GM18520 (cell line): ENCODE measurements around the gene SPEM1.

Experiments used
- ATAC-seq: cut with Tn5 transposase; IDR thresholded peaks from one replicate; pipeline ENCODE4 v1.9.1; 2021; ENCODE audit not compliant: unreplicated experiment

Gene SPEM1

DNA sequence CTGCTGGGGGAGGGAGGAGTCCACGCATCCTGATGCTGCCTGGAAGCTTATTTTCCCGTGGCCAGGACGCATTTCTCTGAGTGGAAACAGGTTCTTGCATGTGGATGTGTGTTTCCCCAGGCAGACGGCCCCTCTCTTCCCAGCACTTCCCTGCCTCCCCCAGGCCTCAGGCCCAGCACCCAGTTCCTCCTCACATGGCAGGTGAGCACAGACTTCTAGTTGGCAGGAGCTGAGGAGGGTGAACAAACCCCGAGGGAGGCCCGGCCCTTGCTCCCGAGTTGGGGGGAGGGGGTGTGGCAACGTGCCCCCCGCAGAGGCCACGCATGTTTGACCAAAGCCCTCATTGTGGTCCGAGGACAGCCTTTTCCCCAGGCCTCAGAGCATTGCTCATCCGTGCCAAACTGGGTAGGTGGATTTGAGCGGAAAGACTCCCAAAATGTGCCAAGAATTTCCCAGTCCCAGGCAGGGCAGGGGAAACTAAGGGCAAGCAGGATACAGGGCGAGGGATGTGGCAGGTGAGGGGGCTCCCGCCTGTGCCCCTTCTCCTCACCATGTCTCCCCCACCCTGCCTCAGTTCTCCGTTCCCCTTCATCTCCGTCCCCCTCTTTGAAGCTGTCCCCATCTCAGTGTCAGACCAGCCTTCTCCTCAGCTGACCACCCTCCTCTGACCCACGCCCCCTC lies 1.5 kb upstream of the SPEM1 start:
- no peak for ATAC-seq

DNA sequence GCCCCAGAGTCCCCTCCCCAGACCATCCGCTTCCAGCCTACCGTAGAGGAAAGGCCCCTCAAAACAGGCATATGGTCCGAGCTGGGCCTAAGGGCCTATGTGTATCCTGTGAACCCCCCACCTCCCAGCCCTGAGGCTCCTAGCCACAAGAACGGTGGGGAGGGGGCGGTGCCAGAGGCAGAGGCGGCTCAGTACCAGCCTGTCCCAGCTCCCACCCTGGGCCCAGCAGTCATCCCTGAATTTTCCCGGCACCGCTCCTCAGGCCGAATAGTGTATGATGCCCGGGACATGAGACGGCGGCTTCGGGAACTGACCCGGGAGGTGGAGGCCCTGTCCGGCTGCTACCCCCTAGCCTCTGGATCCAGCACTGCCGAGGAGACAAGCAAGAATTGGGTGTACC lies 1.1 kb downstream of the SPEM1 start:
- ATAC-seq, result no peak

DNA sequence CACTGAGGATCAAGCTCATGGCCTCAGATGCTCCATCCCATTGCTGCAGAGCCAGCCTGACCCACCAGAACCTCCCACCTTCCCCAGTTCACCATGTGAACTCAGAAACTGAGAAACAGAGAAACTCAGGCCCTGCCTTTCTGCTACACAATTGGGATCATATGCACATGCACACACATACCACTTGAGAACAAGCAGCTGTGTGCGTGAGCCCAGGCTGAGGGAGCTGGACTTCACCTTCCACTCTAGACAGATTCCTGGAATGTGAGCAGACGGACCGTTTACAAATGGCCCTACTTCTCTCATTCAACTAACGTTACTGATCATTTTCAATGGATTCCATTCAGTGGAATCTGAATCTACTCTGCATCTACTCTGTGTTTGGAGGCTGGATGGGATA lies 3.6 kb downstream of the SPEM1 start:
- no peak for ATAC-seq

DNA sequence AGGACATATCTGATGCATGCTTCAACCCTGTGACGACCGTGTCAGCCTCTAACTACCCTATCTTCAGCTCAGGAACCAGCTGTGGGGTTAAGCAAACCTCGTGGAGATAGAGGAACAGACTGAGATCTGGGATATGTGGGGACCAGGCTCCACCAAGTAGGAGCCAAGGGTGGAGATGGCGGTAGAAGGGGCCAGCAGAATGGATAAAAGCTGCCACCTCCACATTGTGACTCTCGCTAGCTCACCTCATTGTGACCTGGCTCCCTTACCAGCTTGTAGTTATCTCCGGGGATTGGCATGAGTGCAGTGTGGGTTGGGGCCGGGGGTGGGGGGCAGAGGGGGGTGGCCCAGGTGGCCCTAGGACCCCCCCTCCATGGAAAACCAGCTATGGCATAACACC lies 5.2 kb downstream of the SPEM1 start, which contains the start of gene SPEM2:
Gene SPEM2, plus strand, starts transcription at position 301 of the 400 bp plus-strand sequence. Its CDS starts 73 bp downstream, at position 374.
- no peak for ATAC-seq

DNA sequence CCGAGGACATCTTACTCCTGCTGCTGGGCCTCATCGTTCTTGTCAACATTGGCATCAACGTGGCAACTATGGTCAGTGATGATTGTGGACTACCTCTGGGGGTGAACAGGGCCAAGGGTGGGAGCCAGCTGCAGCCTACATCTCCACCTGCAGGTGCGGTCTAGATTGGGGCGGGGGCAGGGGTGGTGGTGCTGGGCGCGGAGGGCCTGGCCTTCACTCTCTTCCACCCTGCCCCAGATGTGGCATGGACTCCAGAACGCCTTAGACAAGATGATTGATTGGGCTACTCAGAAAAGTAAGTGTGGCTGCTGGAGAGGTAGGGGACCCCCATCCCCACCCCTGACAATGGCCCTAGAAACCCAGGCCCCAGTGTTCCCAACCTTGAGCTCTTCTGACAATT lies 5.6 kb downstream of the SPEM1 start:
- ATAC-seq, result no peak

DNA sequence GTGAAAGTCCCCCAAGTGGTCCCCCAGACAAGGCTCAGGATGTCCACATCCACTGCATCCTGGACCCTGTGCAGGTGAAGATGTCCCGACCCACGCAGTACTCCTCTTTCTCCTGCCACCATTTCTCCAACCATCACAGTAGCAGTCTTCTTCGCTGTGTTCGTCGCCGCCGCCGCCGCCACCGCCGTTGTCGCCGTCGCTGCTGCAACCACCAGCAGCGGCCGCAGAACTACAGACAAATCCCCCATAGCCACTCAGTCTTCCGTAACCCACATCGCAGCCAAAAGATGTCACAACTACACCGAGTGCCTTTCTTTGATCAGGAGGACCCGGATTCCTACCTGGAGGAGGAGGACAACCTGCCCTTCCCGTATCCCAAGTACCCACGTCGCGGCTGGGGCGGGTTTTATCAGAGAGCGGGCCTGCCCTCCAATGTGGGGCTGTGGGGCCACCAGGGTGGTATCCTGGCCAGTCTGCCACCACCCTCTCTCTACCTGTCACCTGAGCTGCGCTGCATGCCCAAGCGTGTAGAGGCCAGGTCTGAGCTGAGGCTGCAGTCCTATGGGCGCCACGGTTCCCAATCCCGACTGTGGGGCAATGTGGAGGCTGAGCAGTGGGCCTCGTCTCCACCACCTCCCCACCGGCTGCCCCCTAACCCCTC lies 6.2 kb downstream of the SPEM1 start:
- ATAC-seq, result no peak

DNA sequence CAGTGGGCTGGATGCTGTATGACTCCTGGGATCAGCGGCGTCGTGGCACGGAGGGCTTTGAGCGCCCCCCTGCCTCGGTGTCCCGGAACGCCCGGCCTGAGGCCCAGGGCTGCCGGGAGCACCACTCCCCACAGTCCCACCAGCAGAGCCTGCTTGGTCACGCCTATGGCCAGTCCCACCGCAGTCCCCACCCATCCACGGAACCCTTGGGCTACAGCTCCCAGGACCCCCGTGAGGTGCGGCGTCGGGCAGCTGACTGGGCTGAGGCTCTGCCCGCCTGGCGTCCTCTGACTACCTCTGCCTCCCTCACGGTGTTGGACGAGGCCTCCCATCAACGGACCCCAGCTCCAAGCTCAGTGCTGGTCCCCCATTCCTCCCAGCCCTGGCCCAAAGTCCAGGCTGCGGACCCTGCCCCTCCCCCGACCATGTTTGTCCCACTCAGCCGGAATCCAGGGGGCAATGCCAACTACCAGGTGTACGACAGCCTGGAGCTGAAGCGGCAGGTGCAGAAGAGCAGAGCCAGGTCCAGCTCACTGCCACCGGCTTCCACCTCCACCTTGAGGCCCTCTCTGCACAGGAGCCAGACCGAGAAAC lies 6.9 kb downstream of the SPEM1 start:
- no peak for ATAC-seq

DNA sequence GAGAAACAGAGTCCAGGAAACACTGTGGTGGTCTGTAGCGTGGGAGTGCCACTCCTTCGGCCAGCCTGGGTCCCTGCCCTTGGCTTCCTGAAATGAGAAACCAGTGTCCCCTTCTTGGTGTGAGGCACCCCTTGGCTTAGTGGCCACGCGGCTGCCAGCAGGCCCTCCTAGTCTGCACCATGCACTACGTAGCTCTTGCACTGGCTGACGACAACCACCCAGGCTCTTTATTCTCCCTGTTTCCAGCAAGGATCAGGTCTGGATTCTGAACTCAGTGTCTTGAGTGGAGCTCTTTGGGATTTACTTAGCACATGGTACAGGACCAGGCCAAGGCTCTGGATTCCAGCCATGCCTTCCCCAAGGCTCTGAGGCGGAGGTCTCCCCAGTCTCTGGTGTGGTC lies 7.4 kb downstream of the SPEM1 start:
- no peak for ATAC-seq

DNA sequence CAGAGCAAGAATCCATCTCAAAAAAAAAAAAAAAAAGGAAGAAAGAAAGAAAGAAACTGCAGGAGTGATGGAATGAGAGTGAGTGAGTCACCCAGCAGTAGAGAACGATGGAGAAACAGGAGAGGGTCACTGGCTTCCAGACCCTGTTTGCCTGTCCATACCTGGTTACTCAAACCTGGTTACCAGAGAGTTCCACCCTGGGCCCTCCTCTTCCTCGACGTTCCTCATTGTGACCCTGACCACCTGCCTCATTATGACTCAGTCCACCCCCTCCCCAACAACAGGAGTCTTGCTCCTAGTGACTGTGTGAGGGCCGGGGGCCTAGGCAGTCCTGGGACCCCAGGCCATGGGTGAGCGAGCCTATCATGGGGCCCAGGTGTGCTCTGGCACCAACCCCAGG lies 8.4 kb downstream of the SPEM1 start, which contains the start of gene SPEM3:
Gene SPEM3, plus strand, starts transcription at position 301 of the 400 bp plus-strand sequence. Its CDS starts 46 bp downstream, at position 347.
- ATAC-seq, result no peak

DNA sequence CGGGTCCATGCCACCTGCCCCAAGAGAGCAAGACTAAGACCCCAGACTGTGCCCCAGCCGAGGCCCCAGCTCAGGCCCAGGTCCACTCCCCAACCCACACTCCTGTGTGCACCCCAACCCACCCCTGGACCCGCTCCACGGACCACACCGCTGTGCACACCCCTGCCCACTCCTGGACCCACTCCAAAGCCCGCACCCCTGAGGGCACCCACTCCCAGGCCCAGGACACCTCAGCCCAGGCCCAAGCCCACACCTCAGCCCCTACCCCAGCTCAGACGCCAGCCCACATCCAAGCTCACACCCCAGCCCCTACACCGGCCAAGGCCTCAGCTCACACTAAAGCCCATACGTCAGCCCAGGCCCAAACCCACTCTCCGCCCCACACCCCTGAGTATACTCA lies 9.6 kb downstream of the SPEM1 start:
- no peak for ATAC-seq

DNA sequence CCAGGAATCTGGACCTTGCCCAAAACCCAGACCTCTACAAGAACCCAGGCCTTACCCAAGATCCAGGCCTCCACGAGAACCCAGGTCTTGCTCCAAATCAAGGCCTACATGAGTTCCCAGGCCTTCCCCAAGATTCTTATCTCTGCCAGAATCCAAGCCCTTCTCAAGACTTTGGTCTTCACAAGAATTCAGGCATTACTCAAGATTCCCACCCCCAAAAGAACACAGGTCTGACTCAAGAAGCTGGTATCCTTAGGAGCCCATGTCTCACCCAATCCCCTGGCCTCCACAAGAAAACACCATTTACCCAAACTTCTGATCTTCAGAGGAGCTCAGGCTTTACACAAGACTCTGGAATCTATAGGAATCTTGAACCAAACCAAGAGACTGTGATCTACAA lies 11.1 kb downstream of the SPEM1 start:
- no peak for ATAC-seq

DNA sequence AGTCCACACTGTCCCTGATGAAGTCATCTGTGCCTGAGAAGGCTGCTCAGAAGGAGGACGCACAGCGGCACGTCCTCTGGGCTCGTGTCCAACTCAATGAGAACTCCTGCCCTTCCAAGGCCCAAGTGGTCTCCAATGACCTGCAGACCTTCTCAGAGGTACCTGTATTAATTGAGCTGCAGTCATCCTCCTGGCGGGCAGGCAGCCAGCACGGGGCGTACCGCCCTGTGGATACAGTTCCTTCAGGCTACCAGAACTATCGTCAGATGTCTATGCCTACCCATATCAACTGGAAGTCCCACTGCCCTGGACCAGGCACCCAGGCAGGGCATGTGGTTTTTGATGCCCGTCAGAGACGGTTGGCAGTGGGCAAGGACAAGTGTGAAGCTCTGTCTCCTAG lies 12.2 kb downstream of the SPEM1 start:
- no peak for ATAC-seq

DNA sequence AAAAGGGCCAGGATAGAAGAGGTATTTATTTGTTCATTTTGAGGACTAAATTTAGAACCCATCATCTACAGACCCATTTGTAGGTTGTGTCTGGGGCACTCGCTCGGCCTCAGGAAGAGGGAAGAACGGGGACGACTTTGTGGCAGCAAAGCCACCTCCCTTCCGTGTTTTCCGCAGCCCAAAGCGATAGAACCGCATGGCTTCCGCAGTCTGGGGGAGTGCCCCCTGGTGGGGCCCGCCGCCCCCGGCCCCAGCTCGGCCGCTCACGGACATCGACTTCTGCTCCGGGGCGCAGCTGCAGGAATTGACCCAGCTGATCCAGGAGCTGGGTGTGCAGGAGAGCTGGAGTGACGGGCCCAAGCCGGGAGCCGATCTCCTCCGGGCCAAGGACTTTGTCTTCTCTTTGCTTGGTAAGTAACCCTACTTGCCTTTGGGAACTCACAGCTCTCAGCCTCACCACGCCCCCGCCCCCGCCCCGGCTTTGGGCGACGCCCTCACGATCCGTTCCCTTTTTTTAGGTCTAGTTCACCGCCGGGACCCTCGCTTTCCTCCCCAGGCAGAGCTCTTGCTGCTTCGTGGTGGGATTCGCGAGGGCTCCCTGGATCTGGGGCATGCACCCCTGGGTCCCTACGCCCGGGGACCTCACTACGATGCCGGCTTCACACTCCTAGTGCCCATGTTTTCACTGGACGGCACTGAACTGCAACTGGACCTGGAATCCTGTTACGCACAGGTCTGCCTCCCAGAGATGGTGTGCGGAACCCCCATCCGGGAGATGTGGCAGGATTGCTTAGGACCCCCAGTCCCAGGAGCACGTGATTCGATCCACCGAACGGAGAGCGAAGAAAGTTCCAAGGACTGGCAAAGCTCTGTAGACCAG lies 15.8 kb downstream of the SPEM1 start:
- ATAC-seq, result no peak

DNA sequence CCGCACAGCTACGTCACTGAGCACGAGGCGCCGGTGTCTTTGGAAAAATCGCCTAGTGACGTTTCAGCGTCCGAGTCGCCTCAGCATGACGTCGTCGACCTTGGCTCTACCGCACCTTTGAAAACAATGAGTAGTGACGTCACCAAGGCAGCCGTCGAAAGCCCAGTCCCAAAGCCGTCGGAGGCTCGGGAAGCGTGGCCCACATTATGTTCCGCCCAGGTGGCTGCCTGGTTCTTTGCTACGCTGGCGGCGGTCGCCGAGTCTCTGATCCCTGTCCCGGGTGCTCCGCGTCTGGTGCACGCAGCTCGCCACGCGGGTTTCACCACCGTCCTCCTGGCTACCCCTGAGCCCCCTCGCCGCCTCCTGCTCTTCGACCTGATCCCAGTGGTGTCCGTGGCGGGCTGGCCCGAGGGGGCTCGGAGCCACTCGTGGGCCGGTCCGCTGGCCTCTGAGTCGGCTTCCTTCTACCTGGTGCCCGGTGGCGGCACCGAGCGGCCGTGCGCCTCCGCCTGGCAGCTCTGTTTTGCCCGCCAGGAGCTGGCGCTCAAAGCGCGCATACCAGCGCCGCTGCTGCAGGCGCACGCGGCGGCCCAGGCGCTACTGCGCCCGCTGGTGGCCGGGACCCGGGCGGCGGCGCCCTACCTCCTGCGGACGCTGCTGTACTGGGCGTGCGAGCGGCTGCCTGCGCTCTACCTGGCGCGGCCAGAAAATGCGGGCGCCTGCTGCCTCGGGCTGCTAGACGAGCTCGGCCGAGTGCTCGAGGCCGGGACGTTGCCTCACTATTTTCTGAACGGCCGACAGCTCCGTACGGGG lies 16.6 kb downstream of the SPEM1 start:
- peak; percentile 32 for ATAC-seq

DNA sequence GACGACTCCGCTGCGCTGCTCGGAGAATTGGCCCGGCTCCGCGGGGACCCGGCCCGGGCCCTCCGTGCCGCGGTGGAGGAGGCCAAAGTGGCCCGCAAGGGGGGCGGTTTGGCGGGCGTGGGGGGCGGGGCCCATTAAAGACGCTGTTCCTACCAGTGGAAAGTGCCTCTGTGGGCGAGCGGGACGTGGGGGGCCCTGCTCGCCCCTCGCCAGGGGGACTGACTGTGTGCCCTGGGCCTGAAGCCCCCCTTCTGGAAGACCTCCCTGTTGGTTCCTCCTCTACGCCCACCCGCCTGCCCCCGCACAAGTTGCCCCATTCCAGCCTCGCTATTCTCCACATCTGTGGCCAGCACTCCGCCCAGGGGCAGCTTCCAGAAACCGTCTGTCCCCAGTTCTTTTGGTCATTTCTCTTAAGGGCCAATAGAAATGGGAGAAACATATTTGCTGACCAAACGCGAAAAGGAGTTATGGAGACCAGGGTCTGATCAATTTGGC lies 17.3 kb downstream of the SPEM1 start:
- ATAC-seq, result no peak

DNA sequence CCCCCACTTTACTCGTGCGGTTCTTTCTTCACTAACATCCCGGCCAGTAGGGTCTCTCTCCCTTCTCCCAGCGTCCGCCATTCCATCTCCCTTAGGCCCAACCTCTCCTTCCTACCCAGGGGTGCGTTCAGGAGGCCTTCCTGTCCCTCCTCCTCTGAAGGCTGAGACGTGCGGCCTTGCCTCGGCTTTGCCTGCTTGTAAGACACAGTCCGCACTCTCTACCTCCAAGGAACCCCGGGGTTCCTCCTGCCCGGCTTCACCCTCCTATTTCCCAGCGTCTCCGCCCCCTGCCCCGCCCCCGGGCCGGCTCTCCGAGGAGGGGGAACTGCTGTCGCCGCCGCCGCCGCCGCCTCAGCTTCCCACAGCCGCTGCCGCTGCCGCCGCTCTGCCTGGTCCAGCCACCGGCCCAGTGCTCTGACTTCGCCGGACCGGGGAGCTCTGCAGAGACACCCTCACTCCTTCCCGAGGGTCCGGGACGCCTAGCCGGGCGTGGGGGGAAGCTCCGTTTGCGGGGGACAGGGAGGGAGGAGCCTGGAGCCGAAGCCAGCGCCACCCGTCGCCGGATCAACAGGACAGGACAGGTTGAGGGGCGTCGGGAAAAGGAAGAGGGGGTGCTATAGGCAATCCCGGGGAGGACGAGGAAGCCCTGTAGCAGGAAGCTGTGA lies 18.0 kb downstream of the SPEM1 start:
- ATAC-seq, result no peak

DNA sequence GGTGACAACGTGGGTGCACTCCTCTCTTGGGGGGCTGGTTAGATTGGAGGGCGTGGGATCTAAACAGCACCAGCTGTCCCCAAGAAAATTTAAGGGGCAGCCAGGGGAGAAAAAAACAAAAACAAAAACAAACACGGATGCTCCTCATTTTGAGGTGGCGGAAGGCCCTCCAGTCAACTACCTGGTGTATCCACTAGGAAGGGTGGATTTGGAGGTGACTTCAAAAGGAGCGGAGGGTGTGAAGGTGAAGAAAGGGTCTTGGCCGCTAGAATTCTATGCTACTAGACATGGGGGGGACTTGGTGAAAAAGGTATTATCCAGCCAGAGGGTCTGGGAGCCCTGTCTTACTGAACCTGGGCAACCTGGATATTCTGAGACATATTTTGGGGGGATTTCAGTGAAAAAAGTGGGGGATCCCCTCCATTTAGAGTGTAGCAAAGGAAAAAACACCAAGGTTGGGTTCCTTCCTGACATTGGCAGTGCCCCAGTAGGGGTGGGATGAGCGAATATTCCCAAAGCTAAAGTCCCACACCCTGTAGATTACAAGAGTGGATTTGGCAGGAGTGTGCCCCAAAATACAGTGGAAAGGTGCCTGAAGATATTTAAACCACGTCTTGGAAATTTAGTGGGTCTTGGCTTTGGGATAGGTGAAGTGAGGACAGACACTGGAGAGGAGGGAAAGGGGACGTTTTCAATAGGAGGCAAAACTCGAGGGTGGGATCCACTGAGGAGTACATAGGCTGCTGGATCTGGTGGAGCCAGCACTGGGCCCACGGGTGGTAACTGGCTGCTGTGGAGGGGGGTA lies 18.7 kb downstream of the SPEM1 start:
- no peak for ATAC-seq

DNA sequence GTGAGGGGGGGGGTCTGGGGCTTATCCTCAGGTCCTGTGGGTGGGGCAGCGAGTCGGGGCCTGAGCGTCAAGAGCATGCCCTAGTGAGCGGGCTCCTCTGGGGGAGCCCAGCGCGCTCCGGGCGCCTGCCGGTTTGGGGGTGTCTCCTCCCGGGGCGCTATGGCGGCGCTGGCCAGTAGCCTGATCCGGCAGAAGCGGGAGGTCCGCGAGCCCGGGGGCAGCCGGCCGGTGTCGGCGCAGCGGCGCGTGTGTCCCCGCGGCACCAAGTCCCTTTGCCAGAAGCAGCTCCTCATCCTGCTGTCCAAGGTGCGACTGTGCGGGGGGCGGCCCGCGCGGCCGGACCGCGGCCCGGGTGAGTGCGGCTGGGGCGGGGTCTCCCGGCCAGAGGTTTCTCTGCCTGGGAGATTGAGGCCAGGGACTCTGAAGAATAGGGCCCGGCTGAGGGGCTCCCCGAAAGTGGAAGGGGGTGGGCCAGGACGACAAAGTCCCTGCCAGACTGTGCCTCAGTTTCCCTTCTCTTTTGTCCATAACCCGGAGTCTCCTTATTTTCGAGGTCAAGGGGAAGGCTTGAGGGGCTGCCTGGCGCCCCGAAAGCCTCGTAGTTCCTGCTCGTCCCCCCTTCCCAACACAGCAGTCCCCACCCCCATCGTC lies 19.5 kb downstream of the SPEM1 start, which contains the start of gene FGF11:
Gene FGF11, plus strand, starts transcription at position 51 of the 651 bp plus-strand sequence. Its CDS starts 109 bp downstream, at position 160.
- ATAC-seq, result no peak
